Activated T-helper 1 cell treated with anti-CD3 and anti-CD28 coated beads, Interleukin-2, amount 50 U/mL, for 16 hours (primary cell): Measurements from ENCODE around the gene KANSL1L.

Source experiments
- DNase-seq, 2 donors: peaks; one replicate each; pipeline ENCODE4 v3.0.0-alpha.2; 2020; ENCODE audit warnings: low read depth in 1 of 2, low spot score in 1 of 2

The KANSL1L gene

DNA sequence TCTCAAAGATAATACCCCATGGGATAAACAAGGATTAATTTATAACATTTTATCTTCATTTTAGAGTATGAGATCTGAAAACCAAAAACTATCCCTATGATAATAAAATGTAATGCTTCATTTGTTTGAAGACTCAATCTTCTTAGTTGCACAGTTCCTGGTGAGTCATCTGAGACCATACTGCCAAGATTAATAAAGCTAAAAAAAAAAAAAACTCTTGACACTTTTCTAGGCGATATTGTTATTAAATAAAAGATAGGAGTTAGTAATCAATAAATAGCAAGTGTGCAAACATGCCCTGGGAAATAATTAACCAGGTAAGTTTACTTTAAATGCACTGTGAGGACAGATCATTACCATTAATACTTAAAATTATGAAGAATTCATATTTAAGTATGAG lies 84.9 kb downstream of the KANSL1L start:
- no peak for DNase-seq

- no peak for DNase-seq
Observed at GRCh38 chr2:210072922-210073509, 98.2 kb downstream of the KANSL1L start.

DNA sequence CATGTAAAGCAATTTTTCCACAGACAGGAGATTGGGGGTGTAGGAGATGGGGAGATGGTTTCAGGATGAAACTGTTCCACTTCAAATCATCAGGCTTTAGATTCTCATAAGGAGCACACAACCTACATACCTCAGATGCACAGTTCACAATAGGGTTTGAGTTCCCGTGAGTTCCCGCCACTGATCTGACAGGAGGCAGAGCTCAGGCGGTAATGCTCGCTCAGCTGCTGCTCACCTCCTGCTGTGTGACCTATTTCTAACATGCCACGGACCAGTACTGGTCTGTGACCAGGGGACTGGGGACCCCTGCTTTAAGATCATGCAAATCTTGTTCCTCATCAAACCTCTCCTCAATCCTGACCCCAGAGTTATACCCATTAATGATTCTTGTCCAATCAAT lies 98.7 kb downstream of the KANSL1L start:
- no peak for DNase-seq

GRCh38 chr2:210063306-210063705 lies 107.9 kb downstream of the KANSL1L start:
- no peak for DNase-seq

GRCh38 chr2:210055825-210056224 lies 115.4 kb downstream of the KANSL1L start:
- no peak for DNase-seq

DNA sequence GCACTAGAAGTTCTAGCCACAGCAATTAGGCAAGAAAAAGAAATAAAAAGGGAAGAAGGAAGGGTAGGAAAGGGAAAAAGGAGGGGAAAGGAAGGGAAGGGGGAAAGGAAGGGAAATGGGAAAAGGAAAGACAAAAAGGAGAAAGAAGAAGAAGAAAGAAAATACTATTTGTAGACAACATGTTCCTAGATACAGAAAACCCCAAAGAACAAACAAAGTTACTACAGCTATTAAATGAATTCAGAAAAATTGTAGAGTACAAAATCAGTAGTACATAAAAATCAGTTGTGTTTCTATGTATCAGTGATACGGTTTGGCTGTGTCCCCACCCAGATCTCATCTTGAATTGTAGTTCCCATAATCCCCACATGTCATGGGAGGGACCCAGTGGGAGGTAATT lies 116.5 kb downstream of the KANSL1L start:
- DNase-seq, result no peak

DNA sequence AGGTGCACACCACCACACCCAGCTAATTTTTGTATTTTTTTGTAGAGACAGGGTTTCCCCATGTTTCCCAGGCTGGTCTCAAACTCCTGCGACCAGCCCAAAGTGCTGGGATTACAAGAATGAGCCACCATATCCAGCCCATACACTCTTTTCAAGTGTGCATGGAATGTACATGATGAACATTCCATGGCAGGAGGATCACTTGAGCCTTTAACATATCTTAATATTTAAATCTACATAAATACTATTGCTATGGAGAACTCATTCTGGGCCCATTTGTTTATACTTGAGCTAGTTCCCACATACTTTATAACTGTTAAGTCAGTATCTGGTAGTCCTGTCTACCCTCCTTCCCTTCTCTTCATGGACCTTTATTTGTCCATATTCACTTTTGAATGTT lies 120.3 kb downstream of the KANSL1L start:
- no peak for DNase-seq

- DNase-seq, result no peak
Observed at GRCh38 chr2:210049831-210050230, 121.4 kb downstream of the KANSL1L start.

- no peak for DNase-seq
Observed at GRCh38 chr2:210046851-210047500, 124.2 kb downstream of the KANSL1L start.

GRCh38 chr2:210038078-210038477 lies 133.1 kb downstream of the KANSL1L start:
- no peak for DNase-seq

DNA sequence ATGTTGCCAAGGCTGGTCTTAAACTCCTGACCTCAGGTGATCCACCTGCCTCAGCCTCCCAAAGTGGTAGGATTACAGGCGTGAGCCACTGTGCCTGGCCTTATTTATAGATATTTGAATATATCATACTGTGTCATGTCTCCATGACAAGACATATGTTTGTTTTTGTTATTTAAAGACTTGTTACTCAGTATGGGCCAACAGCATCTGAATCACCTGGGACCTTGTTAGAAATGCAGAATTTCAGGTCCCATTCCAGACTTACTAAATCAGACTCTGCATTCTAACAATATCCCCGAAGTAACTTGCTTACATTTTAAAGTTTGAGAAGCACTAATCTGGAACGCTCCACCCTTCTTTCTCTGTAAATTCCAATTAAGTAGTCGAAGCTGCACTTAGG lies 135.5 kb downstream of the KANSL1L start:
- DNase-seq, result no peak

- no peak for DNase-seq
Observed at GRCh38 chr2:210034087-210034683, 137.0 kb downstream of the KANSL1L start.

DNA sequence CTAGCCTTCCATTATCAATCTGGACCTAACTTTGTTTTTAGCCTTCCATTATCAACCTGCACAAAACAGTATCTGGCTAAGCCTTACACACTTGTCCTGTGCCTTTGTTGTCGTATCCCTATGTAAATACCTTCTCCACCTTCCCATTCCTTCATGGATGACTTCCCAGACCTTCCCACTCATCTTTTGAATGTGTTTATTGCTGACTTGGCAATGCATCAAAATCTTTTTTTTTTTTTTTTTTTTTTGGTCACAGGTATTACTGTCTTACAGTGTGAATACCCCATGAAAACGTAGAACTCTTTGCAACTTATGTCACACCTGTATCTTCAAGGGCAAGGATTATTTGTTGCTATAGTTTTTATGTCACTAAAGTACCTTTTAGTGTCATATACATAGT lies 143.0 kb downstream of the KANSL1L start:
- DNase-seq, result no peak

DNA sequence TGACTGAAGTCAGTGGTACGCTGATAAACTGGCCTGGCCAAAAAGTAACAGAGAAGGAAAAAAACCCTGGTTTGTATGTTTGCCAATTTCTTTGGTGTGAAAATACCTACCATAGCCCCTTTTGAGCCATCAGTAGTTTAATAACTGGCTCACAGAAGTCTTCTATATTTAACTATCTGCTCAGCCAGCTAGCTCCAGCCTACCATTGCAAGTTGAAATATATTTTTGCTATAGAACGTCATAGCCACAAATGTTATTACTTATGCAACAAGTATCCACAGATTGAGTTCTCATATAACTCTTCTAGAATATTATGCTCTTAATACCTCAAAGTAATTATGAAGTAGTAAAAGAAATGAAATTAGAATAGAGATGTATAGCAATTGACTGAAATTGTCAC lies 143.6 kb downstream of the KANSL1L start:
- no peak for DNase-seq

- DNase-seq, result no peak
Observed at GRCh38 chr2:210022824-210023223, 148.4 kb downstream of the KANSL1L start.

- no peak for DNase-seq
Observed at GRCh38 chr2:210020138-210020537, 151.1 kb downstream of the KANSL1L start.

DNA sequence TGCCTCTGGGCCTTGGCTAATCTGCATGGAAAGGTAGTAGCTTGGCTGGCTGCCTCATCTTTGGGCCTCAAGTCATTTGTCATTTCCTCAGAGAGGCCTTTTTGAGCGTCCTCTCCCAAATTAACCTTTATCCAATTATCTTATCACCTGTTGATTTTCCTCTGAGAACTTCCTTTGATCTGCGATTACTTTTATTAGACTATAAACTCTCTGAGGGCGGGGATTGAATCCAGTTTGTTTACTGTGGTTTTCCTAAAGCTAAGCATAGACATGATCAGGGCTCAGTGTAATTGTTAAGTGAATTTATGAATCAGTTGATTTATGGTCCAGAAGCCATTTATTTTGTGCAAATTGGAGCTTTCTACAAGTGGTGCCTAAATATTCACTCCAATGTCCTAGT lies 161.3 kb downstream of the KANSL1L start:
- no peak for DNase-seq

- no peak for DNase-seq
Observed at GRCh38 chr2:210009126-210009525, 162.1 kb downstream of the KANSL1L start.

DNA sequence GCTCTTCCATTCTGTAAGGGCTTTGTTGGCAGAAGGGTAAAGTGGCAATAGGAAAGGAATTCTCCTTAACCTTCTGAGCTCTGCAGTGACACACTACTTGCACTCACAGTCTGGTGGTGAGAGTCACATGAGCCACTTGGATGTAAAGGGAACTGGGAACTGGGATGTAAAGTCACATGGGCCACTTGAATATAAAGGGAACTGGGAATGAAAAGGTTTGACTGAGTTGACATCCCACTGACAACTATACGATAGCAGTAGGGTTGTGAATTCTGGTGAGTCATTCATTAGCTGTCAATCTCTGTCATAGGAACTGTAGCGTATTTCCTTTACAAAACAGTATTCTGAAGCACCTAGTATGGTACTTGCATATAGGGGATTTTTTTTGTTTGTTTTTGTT lies 163.3 kb downstream of the KANSL1L start:
- DNase-seq, result no peak

DNA sequence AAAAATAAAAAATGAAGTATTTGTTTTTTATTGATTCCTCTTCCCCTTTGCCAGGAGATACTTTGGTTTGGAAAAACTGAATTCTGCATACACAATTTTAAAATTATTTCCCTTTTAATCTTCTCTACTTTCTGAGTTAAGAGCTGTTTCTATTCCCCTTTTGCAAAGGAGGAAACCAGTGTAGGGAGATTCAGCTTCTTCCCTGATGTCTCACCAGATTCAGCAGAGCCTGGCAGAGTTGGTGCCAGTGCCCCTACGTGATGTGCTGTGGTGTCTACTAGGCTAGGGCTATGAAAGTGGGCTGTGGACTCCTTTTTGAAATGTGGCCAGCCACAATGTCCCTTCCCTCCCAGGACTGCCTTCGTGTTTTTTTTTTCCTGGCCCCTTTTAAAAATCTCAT lies 166.3 kb downstream of the KANSL1L start:
- DNase-seq, result no peak

- DNase-seq, result no peak
Observed at GRCh38 chr2:210003359-210003758, 167.8 kb downstream of the KANSL1L start.

GRCh38 chr2:210002158-210003157 lies 168.8 kb downstream of the KANSL1L start, which contains the start of gene RPE:
Gene RPE (plus strand): TSS chr2:210002638. CDS start chr2:210002662, 24 bp downstream.
- DNase-seq, result peak; percentile 94 to 96
